Measurements from ENCODE around the gene CUEDC2.

DNA sequence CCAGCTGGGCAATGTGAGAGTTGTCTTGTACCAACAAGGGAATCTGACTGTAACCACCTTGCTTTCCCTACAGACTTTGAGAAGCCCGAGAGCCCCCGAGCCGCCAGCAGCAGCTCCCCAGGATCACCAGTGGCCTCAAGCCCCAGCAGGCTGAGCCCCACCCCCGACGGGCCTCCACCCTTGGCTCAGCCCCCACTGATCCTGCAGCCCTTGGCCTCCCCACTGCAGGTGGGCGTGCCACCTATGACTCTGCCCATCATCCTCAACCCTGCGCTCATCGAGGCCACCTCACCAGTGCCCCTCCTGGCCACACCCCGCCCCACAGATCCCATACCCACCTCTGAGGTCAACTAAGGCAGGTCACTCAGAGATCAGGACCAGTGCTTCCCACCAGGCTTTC is 50.4 kb downstream of the CUEDC2 start:
- TF ChIP-seq, protein P1, sequence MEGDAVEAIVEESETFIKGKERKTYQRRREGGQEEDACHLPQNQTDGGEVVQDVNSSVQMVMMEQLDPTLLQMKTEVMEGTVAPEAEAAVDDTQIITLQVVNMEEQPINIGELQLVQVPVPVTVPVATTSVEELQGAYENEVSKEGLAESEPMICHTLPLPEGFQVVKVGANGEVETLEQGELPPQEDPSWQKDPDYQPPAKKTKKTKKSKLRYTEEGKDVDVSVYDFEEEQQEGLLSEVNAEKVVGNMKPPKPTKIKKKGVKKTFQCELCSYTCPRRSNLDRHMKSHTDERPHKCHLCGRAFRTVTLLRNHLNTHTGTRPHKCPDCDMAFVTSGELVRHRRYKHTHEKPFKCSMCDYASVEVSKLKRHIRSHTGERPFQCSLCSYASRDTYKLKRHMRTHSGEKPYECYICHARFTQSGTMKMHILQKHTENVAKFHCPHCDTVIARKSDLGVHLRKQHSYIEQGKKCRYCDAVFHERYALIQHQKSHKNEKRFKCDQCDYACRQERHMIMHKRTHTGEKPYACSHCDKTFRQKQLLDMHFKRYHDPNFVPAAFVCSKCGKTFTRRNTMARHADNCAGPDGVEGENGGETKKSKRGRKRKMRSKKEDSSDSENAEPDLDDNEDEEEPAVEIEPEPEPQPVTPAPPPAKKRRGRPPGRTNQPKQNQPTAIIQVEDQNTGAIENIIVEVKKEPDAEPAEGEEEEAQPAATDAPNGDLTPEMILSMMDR (conservative IDR thresholded peaks at IDR 0.05 in 1 of 2, IDR thresholded peaks at IDR 0.05 in 1 of 2; ENCODE audit: low read depth in 1 of 2, low read length in 2 of 2) = no peak
- no peak for TF ChIP-seq EZH2 (IDR thresholded peaks at IDR 0.05; ENCODE audit: low read length, missing control alignments)

Measured in fibroblast of lung (primary cell).